Measurements from ENCODE around the gene GCFC2. TPM values are rescaled to one million over a fixed set of nuclear protein-coding genes. Genes with fewer than 3 reads are reported as not detected.

Gene GCFC2
- total RNA-seq, result 27.6 and 28.8 TPM in 2 replicates
- 15.5 and 16.0 TPM in 2 replicates for polyA plus RNA-seq

DNA sequence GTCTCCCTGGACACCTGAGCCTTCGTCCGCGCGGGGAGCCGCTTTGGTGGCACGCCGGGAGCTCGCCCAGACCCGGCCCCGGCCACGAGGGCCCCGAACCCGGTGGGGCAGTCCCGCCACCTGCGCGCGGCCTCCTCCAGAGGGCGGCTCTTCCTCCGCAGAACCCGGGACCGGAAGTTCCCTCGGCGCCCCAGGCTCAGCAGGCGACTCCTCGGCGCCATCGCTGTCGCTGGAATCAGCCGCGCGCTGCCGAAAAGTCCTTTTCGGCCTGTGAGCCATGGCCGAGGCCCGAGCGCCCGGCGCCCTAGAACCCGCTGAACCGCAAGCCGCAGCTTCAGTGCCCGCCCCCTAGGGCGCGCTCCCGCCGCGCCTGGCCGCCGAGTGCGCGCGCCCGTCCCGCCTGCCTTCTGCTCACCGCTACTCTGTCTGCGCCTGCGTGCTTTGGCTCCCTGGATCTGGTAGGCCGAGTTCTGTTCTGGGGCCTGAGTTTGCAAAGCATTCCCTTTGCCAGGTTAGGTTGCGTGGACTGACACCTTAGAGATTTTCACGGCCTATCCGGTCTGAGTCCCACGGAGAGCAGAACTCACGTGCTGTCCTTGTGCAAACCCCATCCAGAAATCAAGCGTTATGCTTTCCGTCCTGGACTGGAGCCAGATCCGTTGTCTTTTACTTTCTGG is at the start of gene GCFC2:
Gene GCFC2, minus strand, starts transcription at position 339 of the 677 bp plus-strand sequence. Its CDS starts 60 bp downstream, at position 279.
- peak; percentile 94 for DNase-seq (ENCODE audit: low spot score)
- WGBS (ENCODE audit: low lambda C conversion rate, missing lambda C conversion rate), result 5% methylated on average over 55 of the region's 66 CpGs
- Histone ChIP-seq H3K36me3 (replicated peaks; ENCODE audit: insufficient read depth, low read depth) (no peaks in the 10 kb centered on the region), H3K9me2 (replicated peaks; ENCODE audit: insufficient read depth) (no peaks in the 10 kb centered on the region), H3K79me2 (peaks cover 30% of the 10 kb centered on the region), H4K20me1 (ENCODE audit: insufficient read depth, poor library complexity, severe bottlenecking) (no peaks in the 10 kb centered on the region), H2AFZ (peak within 1 kb of the TSS; percentile 94), H3K4me2 (peak within 1 kb of the TSS; percentile 82), H3K9me3 (ENCODE audit: low read depth) (no peaks in the 10 kb centered on the region), H3K4me3 (peak within 1 kb of the TSS; percentile 30), H3K27me3 (no peaks in the 10 kb centered on the region), H3K4me1 (ENCODE audit: insufficient read depth) (peaks cover 11% of the 10 kb centered on the region), H3K27ac (peak within 1 kb of the TSS; percentile 94)
- TF ChIP-seq EZH2 (IDR thresholded peaks at IDR 0.05; ENCODE audit: borderline replicate concordance) (no peak), CTCF (IDR thresholded peaks at IDR 0.05; ENCODE audit: poor library complexity) (peak; percentile 52)

DNA sequence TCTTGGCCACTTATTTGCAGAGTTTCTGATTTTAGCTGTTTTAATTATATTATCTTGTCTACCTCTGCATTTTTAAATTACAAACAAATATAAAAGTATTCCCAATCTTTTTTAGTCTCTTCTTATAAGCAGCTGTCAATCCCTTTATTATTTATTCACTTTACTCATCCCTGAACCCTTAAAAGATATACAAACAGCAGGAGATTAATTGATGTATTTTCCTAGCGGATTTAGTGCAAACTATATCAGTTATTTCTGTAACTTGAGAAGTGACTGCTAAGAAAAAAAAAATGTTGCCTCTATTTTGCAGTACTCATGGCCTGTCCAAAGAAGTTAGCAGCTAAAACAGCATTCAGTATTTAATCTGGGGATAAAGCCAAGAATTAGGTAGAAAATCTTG is 42.1 kb upstream of the GCFC2 start:
- H3K9me2 ChIP-seq (replicated peaks; ENCODE audit: insufficient read depth), result no peaks in the 10 kb centered on the region
- no peak overlapping the region for H3K27ac ChIP-seq
- no peak overlapping the region for H3K4me2 ChIP-seq
- DNase-seq (ENCODE audit: low spot score), result no peak
- H3K27me3 ChIP-seq, result no peaks in the 10 kb centered on the region
- H2AFZ ChIP-seq, result no peak overlapping the region
- 56% methylated on average over 1 of the region's 1 CpG for WGBS (ENCODE audit: low lambda C conversion rate, missing lambda C conversion rate)
- H3K4me1 ChIP-seq (ENCODE audit: insufficient read depth), result no peaks in the 10 kb centered on the region
- H3K36me3 ChIP-seq (replicated peaks; ENCODE audit: insufficient read depth, low read depth), result no peaks in the 10 kb centered on the region
- no peaks in the 10 kb centered on the region for H3K79me2 ChIP-seq
- TF ChIP-seq EZH2phosphoT487 (IDR thresholded peaks at IDR 0.05; ENCODE audit: low read depth, severe bottlenecking, unreplicated experiment), result no peak
- no peak for TF ChIP-seq EZH2 (IDR thresholded peaks at IDR 0.05; ENCODE audit: borderline replicate concordance)
- TF ChIP-seq CTCF (IDR thresholded peaks at IDR 0.05; ENCODE audit: poor library complexity), result no peak
- no peaks in the 10 kb centered on the region for H3K9me3 ChIP-seq (ENCODE audit: low read depth)
- no peaks in the 10 kb centered on the region for H4K20me1 ChIP-seq (ENCODE audit: insufficient read depth, poor library complexity, severe bottlenecking)
- H3K4me3 ChIP-seq, result no peak overlapping the region

DNA sequence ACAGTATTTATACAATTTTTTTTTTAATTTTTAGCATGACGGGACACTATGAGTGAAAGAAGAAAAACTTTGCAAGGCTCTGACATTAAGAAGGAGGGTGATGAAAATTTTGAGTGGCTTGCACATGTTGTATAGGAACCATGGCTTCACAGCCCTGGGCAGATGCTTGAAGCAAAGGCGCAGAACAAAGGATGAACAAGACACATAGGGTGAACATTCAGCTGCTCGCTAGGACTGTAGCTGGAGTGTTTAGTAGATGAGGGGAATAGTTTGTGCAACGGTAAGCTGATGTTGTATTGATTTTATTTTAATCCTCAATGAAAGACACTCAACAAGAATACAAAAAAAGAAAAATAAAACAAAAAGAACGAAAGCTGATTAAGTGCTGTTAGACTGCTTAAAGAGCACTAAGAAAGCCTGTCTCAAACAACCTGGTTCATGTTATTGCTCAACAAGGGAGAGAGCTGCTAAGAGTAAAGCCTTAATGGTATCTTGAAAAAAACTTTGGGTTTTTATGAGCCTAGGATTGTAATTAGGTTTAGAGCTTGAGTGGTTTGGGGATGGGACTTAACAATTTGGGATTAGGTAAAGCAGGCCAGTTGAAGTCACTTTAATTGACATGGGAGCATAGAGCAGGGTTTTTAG is 41.2 kb upstream of the GCFC2 start:
- H3K36me3 ChIP-seq (replicated peaks; ENCODE audit: insufficient read depth, low read depth), result no peaks in the 10 kb centered on the region
- H3K79me2 ChIP-seq, result no peaks in the 10 kb centered on the region
- H3K27me3 ChIP-seq, result no peaks in the 10 kb centered on the region
- DNase-seq (ENCODE audit: low spot score), result no peak
- H3K4me3 ChIP-seq, result no peak overlapping the region
- 63% methylated on average over 5 of the region's 5 CpGs for WGBS (ENCODE audit: low lambda C conversion rate, missing lambda C conversion rate)
- no peaks in the 10 kb centered on the region for H3K9me3 ChIP-seq (ENCODE audit: low read depth)
- H3K27ac ChIP-seq, result no peak overlapping the region
- H3K4me2 ChIP-seq, result no peak overlapping the region
- H2AFZ ChIP-seq, result no peak overlapping the region
- no peaks in the 10 kb centered on the region for H3K4me1 ChIP-seq (ENCODE audit: insufficient read depth)
- H4K20me1 ChIP-seq (ENCODE audit: insufficient read depth, poor library complexity, severe bottlenecking), result no peaks in the 10 kb centered on the region
- H3K9me2 ChIP-seq (replicated peaks; ENCODE audit: insufficient read depth), result no peaks in the 10 kb centered on the region
- no peak for TF ChIP-seq CTCF (IDR thresholded peaks at IDR 0.05; ENCODE audit: poor library complexity)
- TF ChIP-seq EZH2phosphoT487 (IDR thresholded peaks at IDR 0.05; ENCODE audit: low read depth, severe bottlenecking, unreplicated experiment), result no peak
- no peak for TF ChIP-seq EZH2 (IDR thresholded peaks at IDR 0.05; ENCODE audit: borderline replicate concordance)
